Hematopoietic multipotent progenitor cell treated with erythropoietin and hydrocortisone succinate and interleukin-3 and kit ligand, for 4 days (in vitro differentiated cells): ENCODE results near the gene HMX1.

Source experiments
- DNase-seq: peaks from one replicate; pipeline ENCODE4 v3.0.0-alpha.2; 2015

HMX1 gene

DNA sequence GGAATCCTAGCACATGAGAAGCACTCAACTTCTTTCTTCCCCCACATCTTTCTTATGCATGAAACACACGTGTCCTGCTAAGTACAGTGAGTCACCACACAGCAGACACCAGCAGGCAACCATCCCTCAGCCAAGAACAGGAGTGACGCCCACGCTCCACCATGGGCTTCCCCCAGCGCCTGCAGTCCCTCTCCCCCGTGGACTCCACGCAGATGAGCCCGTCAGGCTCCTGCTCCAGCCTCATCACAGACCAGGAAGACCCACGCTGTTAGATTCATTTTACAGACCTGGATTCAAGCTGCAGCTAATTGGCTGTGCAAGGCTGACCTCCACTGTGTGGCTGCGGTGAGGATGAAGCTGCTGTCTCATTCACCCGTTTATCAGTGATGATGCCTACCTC lies 16.7 kb downstream of the HMX1 start:
- no peak for DNase-seq

DNA sequence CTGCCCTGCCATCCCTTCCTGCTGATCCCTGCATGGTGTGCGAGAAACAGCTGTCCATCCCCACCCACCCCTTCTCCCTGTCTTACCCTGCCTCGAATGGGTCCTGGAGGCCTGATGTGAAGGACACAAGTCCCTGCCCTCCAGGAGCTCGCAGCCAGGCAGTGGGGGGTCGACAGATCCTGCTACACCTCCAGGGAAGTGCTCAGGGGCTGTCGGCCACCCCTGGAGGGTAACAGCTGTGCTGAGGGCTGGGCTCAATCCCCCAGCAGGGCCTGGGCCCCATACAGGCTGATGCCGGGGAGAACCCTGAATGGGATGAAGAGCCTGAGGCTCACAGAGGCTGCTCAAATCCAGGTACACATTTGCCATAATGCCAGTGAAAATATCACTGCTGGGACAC lies 17.6 kb downstream of the HMX1 start:
- no peak for DNase-seq

DNA sequence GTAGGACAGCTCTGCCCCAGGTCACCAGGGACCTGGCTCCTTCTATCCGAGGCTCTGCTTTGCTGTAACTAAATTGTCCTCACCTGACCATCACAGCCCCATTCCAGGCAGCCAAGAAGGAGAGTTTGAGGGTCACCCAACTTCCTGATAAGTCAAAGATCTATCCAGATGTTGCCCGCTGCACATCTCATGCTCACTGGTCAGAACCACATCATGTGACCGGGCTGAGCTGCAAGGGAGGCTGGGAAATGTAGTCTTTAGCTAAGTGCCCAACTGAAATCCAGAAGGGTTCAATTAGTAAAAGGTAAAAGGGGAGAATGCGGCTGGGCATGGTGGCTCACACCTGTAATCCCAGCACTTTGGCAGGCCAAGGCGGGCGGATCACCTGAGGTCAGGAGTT lies 18.4 kb downstream of the HMX1 start:
- no peak for DNase-seq

DNA sequence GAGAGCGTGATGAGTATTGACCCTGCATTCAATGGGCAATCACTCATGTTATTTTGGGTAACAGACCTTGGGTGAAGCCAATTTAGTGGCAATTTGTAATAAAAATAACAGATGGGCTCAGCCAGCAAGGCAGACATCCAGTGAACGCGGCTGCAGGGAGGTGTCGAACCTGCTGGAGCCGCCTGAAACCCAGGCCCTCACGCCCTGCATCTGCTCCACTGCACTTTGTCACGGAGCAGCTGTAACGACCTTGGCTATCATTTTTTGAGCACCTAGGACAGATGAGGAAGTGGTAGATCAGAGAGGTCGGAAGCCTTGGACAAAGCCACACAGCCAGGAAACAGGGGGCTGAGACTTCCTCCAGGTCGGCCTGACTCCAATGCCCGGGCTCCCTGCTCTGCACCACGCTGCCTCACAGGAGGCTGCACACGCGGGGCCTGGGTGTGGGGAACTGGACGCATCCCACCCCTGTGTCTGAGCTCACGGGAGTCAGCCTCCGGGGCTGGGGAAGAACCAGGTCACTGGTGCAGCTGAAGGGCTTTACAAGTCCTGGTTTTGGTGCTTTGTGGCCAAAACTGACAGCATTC lies 19.4 kb downstream of the HMX1 start:
- no peak for DNase-seq

DNA sequence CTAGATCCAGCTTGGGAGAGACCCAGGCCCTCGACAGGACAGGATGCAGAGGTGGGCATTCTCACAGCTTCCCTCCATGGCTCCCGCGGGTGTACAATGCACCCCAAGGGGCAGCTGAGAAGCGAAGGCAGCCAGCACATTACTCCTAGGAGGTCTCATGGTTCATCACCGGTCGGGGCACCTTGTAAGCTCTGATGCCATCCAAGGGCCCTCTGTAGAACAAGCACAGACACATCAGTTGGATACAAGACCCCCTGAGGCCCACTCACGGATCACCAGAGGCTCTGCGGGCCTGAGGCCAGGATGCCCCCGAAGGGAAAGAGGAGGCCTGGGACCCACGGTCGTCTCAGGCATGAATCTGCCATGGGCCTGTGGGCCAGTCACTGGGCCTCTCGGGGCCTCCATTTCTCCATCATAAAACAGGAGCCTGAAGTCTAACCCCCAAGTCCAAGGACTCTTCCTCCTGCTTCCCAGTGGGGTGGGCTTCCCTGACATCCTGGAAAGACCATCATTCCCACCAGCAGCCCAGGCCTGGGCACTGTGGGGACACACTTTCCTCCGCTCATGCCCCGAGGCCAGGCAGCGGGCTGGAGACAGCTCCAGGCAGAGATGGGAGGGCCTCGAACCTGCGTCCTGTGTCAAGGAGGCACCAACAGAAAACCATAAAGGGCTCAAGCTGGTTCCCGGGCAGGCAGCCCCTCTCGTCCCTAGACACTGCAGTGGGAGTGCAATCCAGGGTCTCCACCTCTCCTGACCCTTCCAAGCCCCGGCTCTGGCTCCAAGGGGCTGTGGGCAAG lies 20.1 kb downstream of the HMX1 start:
- DNase-seq, result no peak

DNA sequence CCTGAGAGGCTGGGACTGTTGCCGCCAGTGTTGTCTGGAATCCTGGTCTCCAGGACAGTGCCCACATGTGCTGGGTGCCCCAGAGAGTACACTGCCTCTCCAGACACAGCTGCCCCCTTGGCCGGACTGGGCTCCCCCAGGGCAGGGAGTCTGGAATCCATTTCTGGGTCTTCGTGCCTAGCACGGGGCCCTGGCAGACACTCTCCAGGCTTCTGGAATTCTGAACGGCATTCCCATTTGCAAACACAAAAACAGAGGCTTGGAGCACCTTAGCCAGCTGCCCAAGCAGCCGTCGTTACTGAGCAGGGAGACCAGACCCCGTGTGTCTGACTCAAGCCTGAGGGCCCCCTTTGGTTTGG lies 20.8 kb downstream of the HMX1 start:
- DNase-seq, result no peak

DNA sequence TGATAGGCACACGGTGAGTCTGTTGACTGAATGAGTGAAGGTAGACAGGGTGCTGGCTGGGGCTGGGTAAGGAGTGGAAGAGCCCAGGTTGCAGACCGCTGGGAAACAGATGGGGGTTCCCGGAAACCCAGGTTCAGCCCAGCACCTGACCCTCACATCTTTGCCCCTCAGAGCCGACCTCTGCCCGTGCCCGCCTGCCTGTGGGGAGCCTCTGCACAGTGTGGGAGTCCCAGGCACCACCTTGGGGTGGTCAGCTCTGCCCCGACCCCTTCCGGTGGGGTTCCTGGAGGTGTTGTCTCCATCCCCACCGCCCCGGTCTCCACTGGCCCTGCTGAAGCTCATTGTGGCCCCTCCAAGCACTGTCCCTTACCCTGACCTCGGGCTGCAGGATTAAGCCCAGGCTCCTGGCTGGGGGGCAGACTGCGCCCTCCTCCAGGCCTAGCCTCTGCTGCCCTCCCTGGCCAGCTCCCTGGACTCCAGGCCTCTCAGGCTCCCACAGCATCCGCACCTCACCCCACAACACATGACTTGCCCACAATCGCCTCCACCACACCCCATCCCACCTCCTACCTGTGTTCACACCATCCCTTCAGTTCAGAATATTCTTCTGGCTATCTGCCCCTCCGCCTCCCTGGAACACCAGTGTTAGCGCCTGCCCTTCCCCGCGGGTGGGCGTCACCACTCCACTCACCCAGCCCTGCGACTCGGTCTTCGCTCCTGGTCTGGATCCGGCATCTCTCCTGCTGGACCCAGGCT lies 21.4 kb downstream of the HMX1 start:
- DNase-seq, result no peak

DNA sequence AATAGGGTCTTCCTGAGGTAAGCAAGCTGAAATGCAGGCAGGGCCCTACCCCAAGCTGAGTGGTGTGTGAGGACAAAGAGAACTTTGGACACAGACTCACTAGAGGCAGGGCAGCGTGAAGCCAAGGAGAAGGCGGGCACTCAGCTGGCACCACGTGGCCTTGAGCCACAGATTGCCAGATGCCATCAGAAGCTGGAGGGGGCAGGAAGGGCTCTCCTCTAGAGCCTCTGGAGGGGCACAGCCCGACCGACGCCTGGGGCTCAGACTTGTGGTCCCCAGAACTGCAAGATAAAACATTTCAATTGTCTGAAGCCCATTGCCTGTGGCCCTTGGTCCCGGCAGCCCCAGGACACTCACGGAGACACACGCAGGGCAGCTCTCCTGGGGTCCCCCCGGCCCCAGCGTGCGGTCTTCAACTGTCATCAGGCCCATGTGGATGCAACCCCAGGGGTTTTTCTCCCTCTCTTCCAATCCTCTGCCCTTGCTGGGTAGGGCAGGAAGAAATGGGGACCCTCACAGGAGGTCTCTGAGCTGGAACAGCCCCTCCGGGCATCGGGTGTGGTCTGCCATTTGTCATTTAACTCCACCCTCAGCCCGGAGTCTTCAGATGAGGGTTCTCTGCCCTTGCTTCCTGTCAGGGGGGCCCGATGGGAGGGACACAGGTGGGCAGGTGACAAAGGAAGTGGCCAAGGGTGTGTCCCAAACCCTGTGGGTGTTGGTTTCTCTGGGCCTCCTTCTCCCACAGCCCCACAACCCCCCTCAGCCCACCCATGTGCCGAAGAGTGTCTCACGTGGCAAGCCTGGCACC lies 22.2 kb downstream of the HMX1 start:
- no peak for DNase-seq

DNA sequence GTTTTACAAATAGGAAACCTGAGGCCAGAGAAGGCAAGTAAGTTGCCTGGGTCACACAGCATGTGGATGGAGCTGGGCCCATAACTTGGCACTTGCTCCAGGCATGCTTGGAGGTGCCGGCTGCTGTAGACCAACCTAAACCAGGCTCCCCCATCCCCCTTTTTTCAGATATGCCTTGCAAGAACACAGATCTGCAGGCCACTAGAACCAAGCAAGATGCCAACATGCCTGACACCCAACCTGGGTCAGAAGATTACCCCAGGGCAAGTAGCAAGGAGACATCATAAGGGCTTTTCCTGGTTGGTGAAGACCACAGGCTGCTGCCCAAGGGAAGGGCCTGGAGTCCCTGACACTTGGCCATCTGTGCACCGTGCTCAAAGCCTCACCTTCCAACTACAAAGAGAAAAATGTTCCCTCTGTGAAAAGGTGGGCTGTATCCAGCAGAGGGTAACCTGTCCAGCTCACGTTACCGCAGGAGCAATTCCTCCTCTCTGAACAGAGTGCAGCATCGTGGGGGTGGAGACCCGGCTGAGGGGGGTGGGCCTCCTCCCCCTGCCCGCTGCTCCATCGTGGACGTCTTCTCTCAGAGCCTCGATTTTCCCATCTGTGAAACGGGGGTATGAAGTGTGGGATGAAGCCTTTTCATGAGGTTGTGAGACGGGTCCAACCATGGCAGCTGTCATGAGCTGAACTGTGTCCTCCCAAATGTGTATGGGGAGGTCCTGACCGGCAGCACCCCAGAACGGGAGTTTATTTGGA lies 23.0 kb downstream of the HMX1 start:
- no peak for DNase-seq

DNA sequence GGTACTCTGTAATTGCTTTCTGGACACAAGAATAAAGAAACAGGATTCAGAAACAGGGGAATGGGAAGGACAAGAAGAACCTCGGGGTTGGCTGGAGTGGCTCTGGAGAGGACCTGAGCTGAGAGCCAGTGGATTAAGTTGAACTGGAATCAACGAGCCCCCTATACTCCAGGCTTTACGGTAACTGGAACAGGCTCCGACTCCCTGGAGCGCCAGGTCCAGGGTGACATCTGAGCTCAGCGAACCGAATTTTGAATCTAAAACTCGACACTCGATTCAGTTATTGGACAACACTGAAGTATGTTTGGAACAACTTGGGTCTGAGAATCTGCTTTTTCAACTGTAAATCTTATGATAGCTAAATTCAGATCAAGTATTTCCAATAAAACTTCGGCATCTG lies 23.9 kb downstream of the HMX1 start:
- no peak for DNase-seq

DNA sequence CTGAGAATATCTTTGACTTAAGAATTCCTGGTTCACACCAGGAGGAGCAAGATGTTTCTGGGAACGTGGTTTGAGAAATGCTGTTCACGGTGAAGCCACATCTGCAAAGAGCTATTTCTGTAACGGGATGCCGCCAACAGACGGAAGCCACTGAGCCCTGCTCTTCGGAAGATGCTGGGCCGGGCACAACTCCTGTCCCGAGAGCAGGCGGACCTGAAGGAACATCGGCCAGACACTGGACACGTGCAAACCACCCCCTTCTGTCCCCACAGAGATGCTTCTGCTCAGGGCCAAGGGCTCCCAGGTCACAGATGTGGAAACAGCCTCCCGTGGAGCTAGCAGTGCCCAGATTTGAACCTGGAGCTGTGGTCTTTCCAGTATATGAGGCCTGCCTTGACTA lies 24.3 kb downstream of the HMX1 start:
- no peak for DNase-seq

DNA sequence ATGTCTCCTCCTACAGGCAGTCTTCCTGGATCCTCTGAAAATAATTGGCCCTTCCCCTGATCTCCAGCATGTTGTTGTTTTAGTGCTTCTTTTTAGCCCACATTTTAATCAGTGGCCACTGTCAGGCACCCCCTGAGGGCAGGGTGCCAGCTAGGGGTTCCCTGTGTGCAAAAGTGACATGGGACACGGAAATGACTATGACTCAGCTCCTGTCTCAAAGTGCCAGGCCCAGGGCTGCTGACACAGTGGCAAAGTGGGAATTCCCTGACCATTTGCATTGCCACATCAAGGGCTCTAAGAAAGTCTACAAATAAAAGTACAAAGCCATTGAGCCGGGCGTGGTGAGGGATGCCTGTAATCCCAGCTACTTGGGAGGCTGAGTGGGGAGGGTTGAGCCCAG lies 24.8 kb downstream of the HMX1 start:
- DNase-seq, result no peak

DNA sequence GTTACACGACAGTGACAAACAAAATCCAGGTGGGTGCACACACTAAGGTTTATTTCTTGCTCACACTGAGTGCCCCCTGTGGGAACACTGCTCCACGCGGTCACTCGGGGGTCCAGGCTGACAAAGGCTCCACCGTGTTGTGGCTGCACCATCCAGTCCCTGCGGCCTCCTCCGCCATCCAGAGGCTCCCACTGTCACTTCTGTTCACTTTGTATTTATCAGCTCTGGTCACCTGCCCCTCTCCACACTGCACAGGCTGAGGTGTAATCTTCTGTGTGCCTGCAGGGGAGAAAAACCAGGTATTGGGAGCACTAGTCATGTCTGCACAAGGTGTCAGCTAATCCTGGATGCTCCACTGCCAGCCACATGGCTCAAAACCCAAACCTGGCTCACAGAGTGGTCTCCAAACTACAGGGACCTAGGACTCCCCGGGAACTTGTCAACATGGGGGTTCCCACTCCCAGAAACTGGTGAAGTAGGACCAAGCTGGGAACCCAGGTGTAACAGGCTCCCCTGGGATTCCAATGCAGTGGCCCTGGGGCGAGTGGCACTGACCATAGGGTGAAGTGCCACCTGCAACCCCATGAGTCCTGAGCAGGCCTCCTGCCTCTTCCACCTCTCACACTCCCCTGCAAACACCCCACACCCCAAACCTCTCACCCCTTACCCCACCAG lies 25.5 kb downstream of the HMX1 start:
- DNase-seq, result no peak

DNA sequence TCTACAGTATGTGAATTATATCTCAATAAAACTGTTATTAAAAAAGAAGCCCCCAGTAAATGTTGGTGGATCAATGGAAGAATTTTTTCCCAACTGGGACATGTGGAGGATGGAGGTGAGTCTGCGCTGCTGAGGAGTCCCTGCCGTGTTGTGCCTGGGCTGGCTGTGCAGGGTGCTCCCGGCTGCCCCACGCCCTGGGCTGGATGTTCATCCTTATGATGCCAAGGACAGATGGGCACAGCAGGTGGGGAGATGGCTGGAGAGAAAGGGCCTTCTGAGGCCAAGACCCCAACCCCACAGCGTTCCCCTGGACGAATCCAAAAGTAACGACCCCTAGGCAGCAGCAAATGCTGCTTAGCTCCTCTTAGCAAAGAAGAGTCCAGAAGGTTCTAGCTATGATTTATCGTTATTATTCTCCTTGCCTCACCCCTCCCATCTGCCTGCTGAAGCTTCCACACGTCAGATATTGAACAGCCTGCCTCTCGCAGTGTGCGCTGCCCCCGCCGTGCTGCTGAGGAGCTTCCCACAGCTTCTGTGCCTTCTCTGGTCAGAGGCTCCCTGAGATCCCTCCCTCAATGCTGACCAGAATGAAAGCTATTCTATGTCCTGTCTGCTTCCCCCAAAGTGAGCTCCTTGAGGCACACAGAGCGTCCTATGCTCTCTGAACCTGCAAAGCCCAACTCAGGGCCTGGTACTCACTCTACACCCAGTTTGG lies 26.5 kb downstream of the HMX1 start:
- DNase-seq, result no peak

DNA sequence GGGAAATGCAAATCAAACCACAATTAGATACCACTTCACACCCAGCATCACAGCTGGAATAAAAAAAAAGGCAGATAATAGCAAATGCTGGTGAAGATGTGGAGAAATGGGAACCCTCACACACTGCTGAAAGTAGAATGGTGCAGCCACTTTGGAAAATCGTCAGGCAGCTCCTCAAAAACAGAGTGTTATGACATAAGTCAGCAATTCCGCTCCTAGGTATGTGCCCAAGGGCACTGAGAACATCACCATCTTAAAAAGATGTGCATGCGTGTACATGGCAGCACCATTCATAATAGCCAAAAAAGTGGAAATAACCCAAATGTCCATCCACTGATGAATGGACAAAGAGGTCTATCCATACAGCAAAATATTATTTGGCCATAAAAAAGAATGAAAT lies 28.0 kb downstream of the HMX1 start:
- no peak for DNase-seq

DNA sequence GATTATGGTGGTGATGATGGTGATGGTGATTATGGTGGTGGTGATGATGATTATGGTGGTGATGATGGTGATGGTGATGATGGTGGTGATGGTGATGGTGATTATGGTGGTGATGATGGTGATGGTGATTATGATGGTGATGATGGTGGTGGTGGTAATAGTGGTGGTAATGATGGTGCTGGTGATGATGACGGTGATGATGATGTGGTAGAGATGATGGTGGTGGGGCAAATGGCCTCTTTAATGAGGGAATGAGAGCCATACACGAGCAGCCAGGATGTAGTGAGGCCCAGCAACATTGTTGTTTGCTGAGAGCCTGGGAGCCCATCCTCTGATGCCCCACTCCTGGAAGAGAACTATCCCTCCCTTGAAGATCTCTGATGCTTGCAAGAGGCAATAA lies 29.0 kb downstream of the HMX1 start:
- no peak for DNase-seq

DNA sequence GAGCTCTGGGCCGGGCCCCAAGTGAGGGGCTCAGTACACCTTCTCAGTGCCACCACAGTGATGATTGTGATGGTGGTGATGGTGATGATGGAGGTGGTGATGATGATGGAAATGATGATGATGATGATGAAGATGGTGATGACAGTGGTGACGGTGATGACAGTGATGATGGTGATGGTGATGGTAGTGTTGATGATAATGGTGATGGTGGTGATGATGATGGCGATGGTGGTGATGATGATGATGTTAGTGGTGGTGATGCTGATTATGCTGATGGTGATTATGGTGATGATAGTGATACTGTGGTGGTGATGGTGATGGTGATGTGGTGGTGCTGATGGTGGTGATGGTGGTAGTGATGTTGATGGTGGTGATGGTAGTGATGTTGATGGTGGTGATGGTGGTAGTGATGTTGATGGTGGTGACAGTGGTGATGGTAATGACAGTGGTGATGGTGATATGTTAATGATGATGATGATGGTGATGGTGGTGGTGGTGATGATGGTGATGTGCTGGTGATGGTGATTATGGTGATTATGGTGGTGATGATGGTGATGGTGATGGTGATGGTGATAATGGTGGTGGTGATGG lies 29.9 kb downstream of the HMX1 start:
- DNase-seq, result no peak

DNA sequence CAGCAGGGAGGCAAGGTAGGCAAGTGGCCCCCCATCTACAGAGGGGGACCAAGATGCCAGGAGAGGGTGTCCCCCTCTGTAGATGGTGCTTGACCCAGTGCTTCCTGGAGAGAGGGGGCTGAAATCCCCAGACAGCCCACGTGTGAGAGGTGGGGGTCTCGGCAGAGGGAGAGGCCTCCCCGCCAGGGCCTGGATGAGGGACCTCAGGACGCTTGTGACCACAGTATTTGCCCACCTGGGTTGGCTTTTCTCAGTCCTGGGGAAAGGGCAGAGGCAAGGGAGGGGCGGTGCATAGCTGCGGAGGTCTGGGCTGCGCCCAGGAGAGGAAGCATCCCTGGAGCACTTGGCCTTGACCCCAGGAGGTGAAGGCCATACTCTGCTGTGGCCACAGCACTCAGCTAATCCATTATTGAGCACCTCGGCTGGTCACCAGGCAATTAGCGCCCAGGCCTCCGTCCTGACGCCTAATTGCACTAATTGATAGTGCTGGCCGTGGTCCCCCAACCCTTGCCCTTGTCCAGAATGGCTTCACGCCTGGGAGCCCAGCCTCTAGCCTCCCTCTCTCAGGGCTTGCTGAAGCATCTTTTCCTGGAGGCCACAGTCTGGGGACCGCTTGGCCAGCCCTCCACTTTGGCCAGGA lies 30.7 kb downstream of the HMX1 start:
- no peak for DNase-seq

DNA sequence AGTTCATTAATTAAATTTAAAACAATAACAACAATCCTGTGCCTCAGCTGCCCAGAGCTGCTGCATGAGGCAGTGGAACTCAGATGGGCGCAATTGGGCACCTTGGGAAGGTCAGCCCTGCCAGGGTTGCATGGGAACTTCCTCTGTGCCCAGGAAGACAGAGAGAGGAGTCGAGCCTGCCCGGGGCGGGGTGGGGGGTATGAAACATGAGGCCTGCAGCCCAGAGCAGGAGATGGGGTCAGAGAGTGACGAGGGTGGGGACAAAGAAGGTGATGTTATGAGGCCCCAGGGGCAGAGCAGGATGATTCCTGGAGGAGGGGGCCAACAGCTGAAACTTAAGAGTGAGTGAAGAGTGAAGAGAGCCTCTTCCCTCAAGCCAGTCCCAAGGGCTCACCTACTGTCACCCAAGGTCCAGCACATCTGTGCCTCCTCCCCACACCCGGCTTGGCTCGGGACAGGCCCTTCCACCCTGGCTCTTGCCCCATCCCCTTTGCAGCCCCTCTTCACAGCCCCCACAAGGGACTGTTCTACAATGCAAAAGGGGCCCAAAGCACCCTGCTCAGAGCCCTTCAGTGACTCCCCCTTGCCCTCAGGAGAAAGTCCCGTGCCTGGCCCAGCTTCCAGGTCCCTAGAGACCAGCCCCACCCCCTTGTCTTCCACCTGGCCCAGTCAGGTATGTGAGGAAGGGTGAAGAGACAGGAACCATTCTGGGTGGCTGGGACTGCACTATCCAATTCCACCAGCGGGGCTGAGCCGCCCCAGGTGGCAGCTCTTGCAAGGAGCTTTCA lies 31.4 kb downstream of the HMX1 start:
- no peak for DNase-seq
